HCT116 (cell line): ENCODE measurements around the gene IGF2BP3. TPM values are rescaled to one million over a fixed set of nuclear protein-coding genes. Genes with fewer than 3 reads are reported as not detected.

Experiments used
- ATAC-seq: fragments of 200-7000 bp; cut with Tn5 transposase; 2 replicates; pipeline ENCODE4 v1.9.1; 2020; ENCODE audit warnings: mild to moderate bottlenecking, moderate library complexity
- BruUV-seq: library from RNA; stranded (reverse); fragments of 400-500 nt; replicated peaks from 2 replicates; lab custom pipeline; 2021; lab: Mats Ljungman, UMichigan
- CTCF ChIA-PET: fragments of 300-600 bp; sonication (Branson Sonifier 250); formaldehyde crosslinking; loops from one replicate; lab custom pipeline; 2021; ENCODE audit warnings: antibody characterized with exemption; lab: Charles Lee
- POLR2A ChIA-PET: fragments of 300-600, 350-600 bp; sonication (Branson Sonifier 250); formaldehyde crosslinking; loops from one replicate; lab custom pipeline; 2021; ENCODE audit warnings: antibody characterized with exemption; lab: Charles Lee
- RAD21 ChIA-PET, 2 experiments: fragments of 300-600 bp; sonication (Branson Sonifier 250); formaldehyde crosslinking; loops; one replicate each; lab custom pipeline; 2023; ENCODE audit warnings: low total read pairs in 2 of 2; ENCODE audit not compliant: uncharacterized antibody in 2 of 2, unreplicated experiment in 2 of 2, low non-redundant PET in 1 of 2; lab: Charles Lee
- DNase-seq: peaks from one replicate; pipeline ENCODE4 v3.0.0-alpha.2; 2010; ENCODE audit warnings: low read depth, low spot score
- H2AFZ ChIP-seq: fragments of 200-600 bp; shearing (Covaris generic), sonication (generic); 2 replicates; pipeline ENCODE4 v1.6.1; 2017; ENCODE audit warnings: low read depth, mixed run types, mixed read lengths, antibody characterized with exemption, low read length; ENCODE audit not compliant: poor library complexity, severe bottlenecking
- H3K27ac ChIP-seq: 2 replicates; pipeline ENCODE4 v1.5.1; 2012; ENCODE audit warnings: low read depth, low read length
- H3K27me3 ChIP-seq: fragments of 200-600 bp; sonication (generic); 2 replicates; pipeline ENCODE4 v1.6.1; 2016; ENCODE audit warnings: mixed run types, low read length, mixed read lengths; ENCODE audit not compliant: insufficient read depth
- H3K36me3 ChIP-seq, 2 experiments: fragments of 200-500 bp in 1 of 2; fragments of 200-600 bp in 1 of 2; sonication (Bioruptor generic) in 1 of 2; sonication (generic) in 1 of 2; 2 replicates each; pipeline versions ENCODE4 v1.5.1 to v1.6.1; 2014 to 2016; ENCODE audit warnings: low read length in 2 of 2, inconsistent platforms in 1 of 2, mixed read lengths in 1 of 2, mixed run types in 1 of 2; ENCODE audit not compliant: insufficient read depth in 2 of 2, control insufficient read depth in 1 of 2
- H3K4me1 ChIP-seq, 2 experiments: fragments of 200-600 bp in 1 of 2; sonication (generic) in 1 of 2; 2 replicates each; pipeline versions ENCODE4 v1.5.1 to v1.6.1; 2012 to 2017; ENCODE audit warnings: low read length in 2 of 2, inconsistent platforms in 1 of 2, mild to moderate bottlenecking in 1 of 2, mixed read lengths in 1 of 2, mixed run types in 1 of 2, moderate library complexity in 1 of 2; ENCODE audit not compliant: insufficient read depth in 2 of 2, control insufficient read depth in 1 of 2
- H3K4me2 ChIP-seq: fragments of 200-600 bp; sonication (generic); 2 replicates; pipeline ENCODE4 v1.6.1; 2017; ENCODE audit warnings: mixed run types, low read length, mixed read lengths
- H3K4me3 ChIP-seq, 2 experiments: fragments of 200-600 bp in 1 of 2; sonication (generic) in 1 of 2; replicated peaks in 1 of 2; 2 replicates each; pipeline ENCODE4 v1.5.1; 2011 to 2016; ENCODE audit warnings: low read length in 2 of 2, control low read depth in 1 of 2, low read depth in 1 of 2, mild to moderate bottlenecking in 1 of 2, mixed read lengths in 1 of 2, mixed run types in 1 of 2
- H3K79me2 ChIP-seq: fragments of 200-600 bp; sonication (generic); 2 replicates; pipeline ENCODE4 v1.6.1; 2017; ENCODE audit warnings: mild to moderate bottlenecking, mixed run types, low read length, moderate library complexity, mixed read lengths; ENCODE audit not compliant: insufficient read depth
- H3K9ac ChIP-seq: fragments of 200-600 bp; sonication (generic); 2 replicates; pipeline ENCODE4 v1.6.1; 2016; ENCODE audit warnings: low read length, mixed read lengths
- H3K9me2 ChIP-seq: fragments of 200-600 bp; sonication (generic), shearing (Covaris generic); 2 replicates; pipeline ENCODE4 v1.6.1; 2017; ENCODE audit warnings: mixed run types, mild to moderate bottlenecking, moderate library complexity; ENCODE audit not compliant: insufficient read depth
- H3K9me3 ChIP-seq, 2 experiments: fragments of 200-500 bp in 1 of 2; fragments of 200-600 bp in 1 of 2; sonication (Bioruptor generic) in 1 of 2; sonication (generic) in 1 of 2; 2 replicates each; pipeline ENCODE4 v1.6.1; 2014 to 2017; ENCODE audit warnings: low read length in 2 of 2, mixed read lengths in 2 of 2, inconsistent platforms in 1 of 2, low read depth in 1 of 2, mild to moderate bottlenecking in 1 of 2, mixed run types in 1 of 2, moderate library complexity in 1 of 2; ENCODE audit not compliant: control insufficient read depth in 1 of 2, insufficient read depth in 1 of 2
- H4K20me1 ChIP-seq: fragments of 200-600 bp; sonication (generic), shearing (Covaris generic); 2 replicates; pipeline ENCODE4 v1.6.1; 2017; ENCODE audit warnings: mixed run types, mild to moderate bottlenecking, moderate library complexity; ENCODE audit not compliant: insufficient read depth
- CBX3 ChIP-seq: IDR thresholded peaks from 2 replicates; pipeline ENCODE4 v1.6.1; 2012; ENCODE audit warnings: low read depth
- CEBPB ChIP-seq: IDR thresholded peaks from 2 replicates; pipeline ENCODE4 v1.6.1; 2012; ENCODE audit warnings: low read depth
- ELF1 ChIP-seq: IDR thresholded peaks from 2 replicates; pipeline ENCODE4 v1.6.1; 2012; ENCODE audit warnings: low read depth, borderline replicate concordance
- FOSL1 ChIP-seq: IDR thresholded peaks from 2 replicates; pipeline ENCODE4 v1.6.1; 2012; ENCODE audit warnings: low read depth
- JUND ChIP-seq: IDR thresholded peaks from 2 replicates; pipeline ENCODE4 v1.6.1; 2012
- POLR2A ChIP-seq: IDR thresholded peaks from 2 replicates; pipeline ENCODE4 v1.7.0; 2011; ENCODE audit warnings: borderline replicate concordance; ENCODE audit not compliant: insufficient read depth, insufficient read length; ENCODE audit errors: extremely low read depth
- RAD21 ChIP-seq: IDR thresholded peaks from 2 replicates; pipeline ENCODE4 v1.6.1; 2012; ENCODE audit warnings: low read depth, mild to moderate bottlenecking
- REST ChIP-seq: IDR thresholded peaks from 2 replicates; pipeline ENCODE4 v1.6.1; 2012; ENCODE audit warnings: low read depth
- SIN3A ChIP-seq: IDR thresholded peaks from 2 replicates; pipeline ENCODE4 v1.6.1; 2012; ENCODE audit warnings: low read depth
- SP1 ChIP-seq: IDR thresholded peaks from 2 replicates; pipeline ENCODE4 v1.6.1; 2012; ENCODE audit warnings: low read depth
- SRF ChIP-seq: IDR thresholded peaks from 2 replicates; pipeline ENCODE4 v1.6.1; 2012; ENCODE audit warnings: low read depth
- TCF7L2 ChIP-seq: IDR thresholded peaks from 2 replicates; pipeline ENCODE4 v1.7.0; 2011; ENCODE audit warnings: borderline replicate concordance, inconsistent platforms; ENCODE audit not compliant: insufficient read depth, insufficient read length; ENCODE audit errors: extremely low read depth
- YY1 ChIP-seq: IDR thresholded peaks from 2 replicates; pipeline ENCODE4 v1.6.1; 2011; ENCODE audit warnings: low read length, low read depth, moderate library complexity, mild to moderate bottlenecking; ENCODE audit not compliant: insufficient replicate concordance; ENCODE audit errors: extremely low read depth
- ZBTB33 ChIP-seq: IDR thresholded peaks from 2 replicates; pipeline ENCODE4 v1.6.1; 2011; ENCODE audit warnings: mild to moderate bottlenecking, low read length, moderate library complexity; ENCODE audit not compliant: insufficient replicate concordance; ENCODE audit errors: extremely low read depth
- ZFX ChIP-seq: fragments of 450-650 bp; IDR thresholded peaks from 2 replicates; pipeline ENCODE4 v1.6.1; 2017
- intact Hi-C: fragments of 100-400 bp; cut with micrococcal nuclease; formaldehyde crosslinking; loops from 2 replicates; pipeline ENCODE4 v1.10.0; 2022
- total RNA-seq: library from RNA; stranded (reverse); gene quantifications from one replicate; pipeline ENCODE4 v1.2.1, GENCODE V29; 2021; ENCODE audit not compliant: unreplicated experiment
- TF ChIP-seq, protein P1 (sequence below), 3 experiments: fragments of 200-600 bp in 1 of 3; sonication (generic) in 1 of 3; IDR thresholded peaks in 2 of 3; conservative IDR thresholded peaks in 1 of 3; 2 replicates each; pipeline ENCODE4 v1.5.1; 2012 to 2017; ENCODE audit warnings: low read depth in 2 of 3, low read length in 2 of 3, antibody characterized with exemption in 1 of 3, borderline replicate concordance in 1 of 3, control low read depth in 1 of 3, mild to moderate bottlenecking in 1 of 3, mixed read lengths in 1 of 3, mixed run types in 1 of 3, moderate library complexity in 1 of 3; ENCODE audit not compliant: insufficient read depth in 1 of 3

IGF2BP3 gene
- total RNA-seq, 1 experiment from 2014 or later: 79.1 TPM

DNA sequence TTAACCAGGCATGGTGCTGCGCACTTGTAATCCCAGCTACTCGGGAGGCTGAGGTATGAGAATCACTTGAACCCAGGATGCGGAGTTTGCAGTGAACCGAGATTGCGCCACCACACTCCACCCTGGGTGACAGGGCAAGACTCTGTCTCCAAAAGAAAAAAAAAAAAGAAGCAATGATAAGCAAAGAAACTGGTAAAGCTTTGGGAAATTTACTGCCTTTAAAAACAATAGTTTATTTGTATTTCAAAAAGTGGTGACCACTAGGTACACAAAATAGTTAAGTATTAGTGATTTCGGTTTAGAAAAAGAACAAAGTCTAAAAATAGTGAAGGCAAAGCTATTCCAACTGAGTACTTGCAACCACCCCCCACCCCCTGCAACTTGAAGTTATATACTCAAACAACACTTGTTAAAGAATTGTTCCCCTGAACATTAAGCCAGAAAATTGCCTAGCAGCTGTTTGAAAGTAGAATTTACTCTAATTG is 133.4 kb downstream of the IGF2BP3 start:
- Histone ChIP-seq H3K9ac (no peak overlapping the region), H3K9me2 (no peaks in the 10 kb centered on the region), H2AFZ (no peak overlapping the region), H3K4me1 (peaks cover 50 to 57% of the 10 kb centered on the region in 2 experiments), H4K20me1 (peaks cover 7% of the 10 kb centered on the region; the same call in 1 of the 2 replicates), H3K79me2 (peaks cover 9% of the 10 kb centered on the region; the same call in 1 of the 2 replicates), H3K9me3 (peaks cover 0 to 8% of the 10 kb centered on the region in 2 experiments; a peak in 1 of 4 replicates), H3K27me3 (no peaks in the 10 kb centered on the region), H3K4me2 (no peak overlapping the region), H3K27ac (no peak overlapping the region), H3K36me3 (peaks cover 37 to 63% of the 10 kb centered on the region in 2 experiments), H3K4me3 (no peak overlapping the region)
- no peak for ATAC-seq
- intact Hi-C loops: no loop called here
- RAD21 ChIA-PET: no interaction called here
- no peak for DNase-seq
- CTCF ChIA-PET: interaction anchor here (1.3 kb wide), 1 partner anchor 13 kb away, joined by 4 read pairs; no protein-coding TSS in a partner anchor
- POLR2A ChIA-PET: interaction anchor here (0.7 kb wide), 1 partner anchor 13 kb away, joined by 3 read pairs; no protein-coding TSS in a partner anchor
- TF ChIP-seq REST: no peak
- TF ChIP-seq RAD21: no peak
- TF ChIP-seq SRF: no peak
- no peak for TF ChIP-seq POLR2A
- no peak for TF ChIP-seq ELF1
- TF ChIP-seq CBX3: no peak
- TF ChIP-seq JUND: no peak
- no peak for TF ChIP-seq ZBTB33
- TF ChIP-seq YY1: no peak
- TF ChIP-seq, protein P1, sequence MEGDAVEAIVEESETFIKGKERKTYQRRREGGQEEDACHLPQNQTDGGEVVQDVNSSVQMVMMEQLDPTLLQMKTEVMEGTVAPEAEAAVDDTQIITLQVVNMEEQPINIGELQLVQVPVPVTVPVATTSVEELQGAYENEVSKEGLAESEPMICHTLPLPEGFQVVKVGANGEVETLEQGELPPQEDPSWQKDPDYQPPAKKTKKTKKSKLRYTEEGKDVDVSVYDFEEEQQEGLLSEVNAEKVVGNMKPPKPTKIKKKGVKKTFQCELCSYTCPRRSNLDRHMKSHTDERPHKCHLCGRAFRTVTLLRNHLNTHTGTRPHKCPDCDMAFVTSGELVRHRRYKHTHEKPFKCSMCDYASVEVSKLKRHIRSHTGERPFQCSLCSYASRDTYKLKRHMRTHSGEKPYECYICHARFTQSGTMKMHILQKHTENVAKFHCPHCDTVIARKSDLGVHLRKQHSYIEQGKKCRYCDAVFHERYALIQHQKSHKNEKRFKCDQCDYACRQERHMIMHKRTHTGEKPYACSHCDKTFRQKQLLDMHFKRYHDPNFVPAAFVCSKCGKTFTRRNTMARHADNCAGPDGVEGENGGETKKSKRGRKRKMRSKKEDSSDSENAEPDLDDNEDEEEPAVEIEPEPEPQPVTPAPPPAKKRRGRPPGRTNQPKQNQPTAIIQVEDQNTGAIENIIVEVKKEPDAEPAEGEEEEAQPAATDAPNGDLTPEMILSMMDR (IDR thresholded peaks at IDR 0.05 in 2 of 3, conservative IDR thresholded peaks at IDR 0.05 in 1 of 3; ENCODE audit: borderline replicate concordance in 1 of 3, insufficient read depth in 1 of 3, low read depth in 2 of 3, low read length in 2 of 3): no peak
- no peak for TF ChIP-seq SP1
- no peak for TF ChIP-seq FOSL1
- TF ChIP-seq ZFX: no peak
- TF ChIP-seq TCF7L2: no peak
- TF ChIP-seq CEBPB: no peak
- TF ChIP-seq SIN3A: no peak
- no TSS peak for BruUV-seq
